OCI-LY7 (cell line): Measurements from ENCODE around the gene MAX. TPM values are rescaled to one million over a fixed set of nuclear protein-coding genes. Genes with fewer than 3 reads are reported as not detected.

Experiments used
- BruUV-seq: library from RNA; stranded (reverse); fragments of 400-500 nt; replicated peaks from 2 replicates; lab custom pipeline; 2021; lab: Mats Ljungman, UMichigan
- CTCF ChIA-PET: fragments of 300-600 bp; sonication (Branson Sonifier 250); formaldehyde crosslinking; loops from one replicate; lab custom pipeline; 2022; ENCODE audit warnings: antibody characterized with exemption; ENCODE audit not compliant: unreplicated experiment; lab: Charles Lee
- POLR2A ChIA-PET: fragments of 300-600 bp; sonication (Branson Sonifier 250); formaldehyde crosslinking; loops from one replicate; lab custom pipeline; 2022; ENCODE audit warnings: antibody characterized with exemption; lab: Charles Lee
- DNase-seq: peaks from one replicate; pipeline ENCODE4 v3.0.0-alpha.2; 2015; ENCODE audit warnings: low spot score
- H2AFZ ChIP-seq: fragments of 200-600 bp; sonication (generic), shearing (Covaris generic); 2 replicates; pipeline ENCODE4 v1.6.1; 2014; ENCODE audit warnings: mild to moderate bottlenecking, antibody characterized with exemption, low read length, moderate library complexity
- H3K27ac ChIP-seq: fragments of 200-600 bp; sonication (generic); 2 replicates; pipeline ENCODE4 v1.5.1; 2014; ENCODE audit warnings: mixed run types, low read depth, mild to moderate bottlenecking, moderate library complexity, low read length, inconsistent platforms; ENCODE audit not compliant: poor library complexity, severe bottlenecking
- H3K36me3 ChIP-seq: fragments of 200-600 bp; sonication (generic); 2 replicates; pipeline ENCODE4 v1.6.1; 2014; ENCODE audit warnings: mild to moderate bottlenecking, antibody characterized with exemption, low read length, moderate library complexity, mixed read lengths; ENCODE audit not compliant: insufficient read depth
- H3K4me1 ChIP-seq: fragments of 200-600 bp; sonication (generic); 2 replicates; pipeline ENCODE4 v1.5.1; 2014; ENCODE audit warnings: mild to moderate bottlenecking, low read length; ENCODE audit not compliant: insufficient read depth, poor library complexity, severe bottlenecking
- H3K4me2 ChIP-seq: fragments of 200-600 bp; sonication (generic); 2 replicates; pipeline ENCODE4 v1.6.1; 2014; ENCODE audit warnings: mild to moderate bottlenecking, low read length
- H3K4me3 ChIP-seq: fragments of 200-600 bp; sonication (generic); 2 replicates; pipeline ENCODE4 v1.5.1; 2014; ENCODE audit warnings: mild to moderate bottlenecking, low read depth, low read length; ENCODE audit not compliant: poor library complexity, severe bottlenecking
- H3K79me2 ChIP-seq: fragments of 200-600 bp; sonication (generic); 2 replicates; pipeline ENCODE4 v1.6.1; 2016; ENCODE audit warnings: low read depth, mild to moderate bottlenecking, low read length, moderate library complexity, mixed read lengths; ENCODE audit not compliant: insufficient read depth
- H3K9me2 ChIP-seq: fragments of 200-600 bp; sonication (generic); 2 replicates; pipeline ENCODE4 v1.6.1; 2016; ENCODE audit warnings: mild to moderate bottlenecking, low read length, mixed read lengths; ENCODE audit not compliant: insufficient read depth
- H3K9me3 ChIP-seq: fragments of 200-600 bp; sonication (generic); 2 replicates; pipeline ENCODE4 v1.6.1; 2014; ENCODE audit warnings: mild to moderate bottlenecking, mixed run types, low read length, mixed read lengths
- H4K20me1 ChIP-seq: fragments of 200-600 bp; sonication (generic); 2 replicates; pipeline ENCODE4 v1.6.1; 2014; ENCODE audit warnings: mild to moderate bottlenecking, antibody characterized with exemption, low read length, moderate library complexity, mixed read lengths; ENCODE audit not compliant: insufficient read depth
- CTCF ChIP-seq: fragments of 200-600 bp; sonication (generic); conservative IDR thresholded peaks from 2 replicates; pipeline ENCODE4 v1.5.1; 2014; ENCODE audit warnings: mild to moderate bottlenecking, antibody characterized with exemption, low read length, moderate library complexity, mixed read lengths
- EZH2phosphoT487 ChIP-seq: fragments of 200-600 bp; sonication (generic); IDR thresholded peaks from 2 replicates; pipeline ENCODE4 v1.6.1; 2018; ENCODE audit warnings: low read depth, borderline replicate concordance, mild to moderate bottlenecking, mixed run types, antibody characterized with exemption, low read length, moderate library complexity, mixed read lengths
- intact Hi-C: fragments of 100-400 bp; cut with micrococcal nuclease; formaldehyde crosslinking; loops from one replicate; pipeline ENCODE4 v1.10.0; 2022; ENCODE audit not compliant: unreplicated experiment
- total RNA-seq, 2 experiments: library from RNA; depleted of rRNA in 1 of 2; stranded (reverse); fragments of >200 nt in 1 of 2; shearing (Covaris generic) in 1 of 2; gene quantifications; 2 replicates each; pipeline ENCODE4 v1.2.3, GENCODE V29; 2014 to 2022

MAX gene
- total RNA-seq, 2 experiments from 2014 or later = 58.3 to 94.1 TPM

- Histone ChIP-seq H3K4me2 (no peak overlapping the region), H4K20me1 (no peaks in the 10 kb centered on the region), H3K36me3 (peaks cover 64% of the 10 kb centered on the region), H3K4me1 (no peaks in the 10 kb centered on the region), H3K4me3 (no peak overlapping the region), H3K9me3 (no peaks in the 10 kb centered on the region), H3K9me2 (no peaks in the 10 kb centered on the region), H2AFZ (no peak overlapping the region), H3K27ac (no peak overlapping the region), H3K79me2 (no peaks in the 10 kb centered on the region)
- no peak for DNase-seq
- ChIA-PET POLR2A (interaction anchor here (0.6 to 1.2 kb wide), 3 partner anchors 10 to 94 kb away, joined by 3 read pairs; no protein-coding TSS in a partner anchor), CTCF (interaction anchor here (0.6 to 1.1 kb wide), 2 partner anchors 400 to 720 kb away, joined by 3 to 4 read pairs; no protein-coding TSS in a partner anchor)
- TF ChIP-seq EZH2phosphoT487 = no peak
- TF ChIP-seq CTCF = no peak
- no TSS peak for BruUV-seq
- intact Hi-C loops = no loop called here
These were observed 28.6 kb downstream of the MAX start for GRCh38 chr14:65073605-65074201.

GRCh38 chr14:65072937-65073336, 29.4 kb downstream of the MAX start:
- H4K20me1 ChIP-seq = no peaks in the 10 kb centered on the region

More at GRCh38 chr14:65072937-65073336, 29.4 kb downstream of the MAX start:
- H3K9me2 ChIP-seq = no peaks in the 10 kb centered on the region
- H3K4me1 ChIP-seq = no peaks in the 10 kb centered on the region
- H3K4me3 ChIP-seq = no peak overlapping the region
- H3K36me3 ChIP-seq = peaks cover 61% of the 10 kb centered on the region
- H3K27ac ChIP-seq = no peak overlapping the region
- H3K4me2 ChIP-seq = no peak overlapping the region
- ChIA-PET POLR2A (interaction anchor here (0.6 kb wide), 1 partner anchor 93 kb away, joined by 3 read pairs; no protein-coding TSS in a partner anchor), CTCF (interaction anchor here (0.6 to 1.1 kb wide), 2 partner anchors 400 to 721 kb away, joined by 3 to 4 read pairs; no protein-coding TSS in a partner anchor)
- intact Hi-C loops = no loop called here
- TF ChIP-seq EZH2phosphoT487 (no peak), CTCF (no peak)
- H2AFZ ChIP-seq = no peak overlapping the region
- no TSS peak for BruUV-seq
- no peak for DNase-seq
- H3K9me3 ChIP-seq = no peaks in the 10 kb centered on the region
- H3K79me2 ChIP-seq = no peaks in the 10 kb centered on the region
